Hair follicular keratinocyte (primary cell): ENCODE data around the gene MCHR1. TPM values are rescaled to one million over a fixed set of nuclear protein-coding genes. Genes with fewer than 3 reads are reported as not detected.

Source experiments
- total RNA-seq: library from RNA; depleted of rRNA; stranded (reverse); fragments of >200 nt; gene quantifications from 2 replicates; pipeline ENCODE4 v1.2.3, GENCODE V29; 2015

MCHR1 gene
- 0.68 and 3.2 TPM in 2 replicates for total RNA-seq

DNA sequence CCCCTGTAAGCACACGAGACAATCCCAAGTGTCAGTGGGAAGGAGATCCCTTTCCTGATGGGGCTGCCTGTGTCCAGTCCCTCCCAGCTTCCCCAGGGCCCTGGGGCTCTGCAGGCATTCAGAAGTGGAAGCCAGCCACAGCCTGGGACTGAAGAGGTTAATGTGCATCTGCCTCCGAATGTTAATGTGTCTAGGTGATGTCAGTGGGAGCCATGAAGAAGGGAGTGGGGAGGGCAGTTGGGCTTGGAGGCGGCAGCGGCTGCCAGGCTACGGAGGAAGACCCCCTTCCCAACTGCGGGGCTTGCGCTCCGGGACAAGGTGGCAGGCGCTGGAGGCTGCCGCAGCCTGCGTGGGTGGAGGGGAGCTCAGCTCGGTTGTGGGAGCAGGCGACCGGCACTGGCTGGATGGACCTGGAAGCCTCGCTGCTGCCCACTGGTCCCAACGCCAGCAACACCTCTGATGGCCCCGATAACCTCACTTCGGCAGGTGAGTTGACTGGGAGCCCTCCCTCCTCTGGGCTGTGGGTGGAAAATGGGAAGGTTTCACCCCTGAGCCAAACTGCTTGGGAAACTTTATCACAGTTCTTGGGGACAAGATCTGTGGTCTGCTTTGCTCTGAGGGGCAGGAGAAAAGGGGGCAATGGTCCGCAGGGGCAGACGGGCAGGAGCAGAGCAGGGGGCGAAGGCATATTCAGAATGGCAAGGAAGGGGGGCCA is at the start of gene MCHR1:
Gene MCHR1, plus strand, starts transcription at position 236 of the 715 bp plus-strand sequence. Its CDS starts 169 bp downstream, at position 405.

GRCh38 chr22:40636380-40637182 is 42.7 kb upstream of the MCHR1 start, which contains the start of gene MRTFA:
Gene MRTFA, minus strand, starts transcription at chr22:40636719.

Other genes with a start within 250 kb of the MCHR1 start
- 31.8 and 33.5 TPM in 2 replicates for gene MRTFA, start 42.8 kb upstream of the MCHR1 start, total RNA-seq
- 23.3 and 28.1 TPM in 2 replicates for gene SLC25A17, start 139.9 kb downstream of the MCHR1 start, total RNA-seq
- gene ST13, start 177.2 kb downstream of the MCHR1 start, total RNA-seq: 111 and 118 TPM in 2 replicates
- gene XPNPEP3, start 177.7 kb downstream of the MCHR1 start, total RNA-seq: 6.0 and 6.2 TPM in 2 replicates
- gene DNAJB7, start 182.6 kb downstream of the MCHR1 start, total RNA-seq: not detected in 2 replicates